OCI-M2 (cell line): ENCODE data around the gene DYNLL2.
"Not testable (repeated sequence)": the region's sequence is repeated elsewhere in the genome, so short reads cannot be mapped to it uniquely, and the experiment has no call there.

Experiments used
- DNase-seq: peaks from one replicate; lab custom pipeline; 2025; ENCODE audit not compliant: unreplicated experiment; lab: John Stamatoyannopoulos, UW

Gene DYNLL2

GRCh38 chr17:58082870-58083490 lies at the start of gene DYNLL2:
TSS of gene DYNLL2 (plus strand) at chr17:58083419. CDS start at chr17:58087091, 3,672 bp downstream.
- no peak for DNase-seq

GRCh38 chr17:58039975-58040374 lies 43.2 kb upstream of the DYNLL2 start:
- DNase-seq = no peak

DNA sequence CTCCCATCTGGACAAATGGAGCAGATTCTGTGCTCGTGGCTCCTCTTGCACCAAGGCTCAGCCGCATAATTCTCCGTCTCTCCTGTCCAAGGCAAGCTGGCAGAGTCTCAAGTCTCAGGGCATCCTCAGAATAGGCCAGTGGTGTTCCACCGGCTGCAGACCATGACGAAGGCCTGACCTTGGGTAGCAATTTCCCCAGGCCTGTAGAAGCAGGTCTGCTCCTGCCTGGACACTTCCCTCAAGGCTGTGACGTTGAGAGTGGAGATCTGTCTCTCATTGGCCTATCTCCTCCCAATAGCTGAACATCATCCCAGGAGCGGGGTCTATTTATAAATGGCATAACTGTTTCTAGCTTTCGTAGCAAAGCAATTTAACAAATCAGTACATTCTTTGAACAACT lies 42.8 kb upstream of the DYNLL2 start:
- no peak for DNase-seq

GRCh38 chr17:58041161-58041560 lies 42.1 kb upstream of the DYNLL2 start:
- no peak for DNase-seq

DNA sequence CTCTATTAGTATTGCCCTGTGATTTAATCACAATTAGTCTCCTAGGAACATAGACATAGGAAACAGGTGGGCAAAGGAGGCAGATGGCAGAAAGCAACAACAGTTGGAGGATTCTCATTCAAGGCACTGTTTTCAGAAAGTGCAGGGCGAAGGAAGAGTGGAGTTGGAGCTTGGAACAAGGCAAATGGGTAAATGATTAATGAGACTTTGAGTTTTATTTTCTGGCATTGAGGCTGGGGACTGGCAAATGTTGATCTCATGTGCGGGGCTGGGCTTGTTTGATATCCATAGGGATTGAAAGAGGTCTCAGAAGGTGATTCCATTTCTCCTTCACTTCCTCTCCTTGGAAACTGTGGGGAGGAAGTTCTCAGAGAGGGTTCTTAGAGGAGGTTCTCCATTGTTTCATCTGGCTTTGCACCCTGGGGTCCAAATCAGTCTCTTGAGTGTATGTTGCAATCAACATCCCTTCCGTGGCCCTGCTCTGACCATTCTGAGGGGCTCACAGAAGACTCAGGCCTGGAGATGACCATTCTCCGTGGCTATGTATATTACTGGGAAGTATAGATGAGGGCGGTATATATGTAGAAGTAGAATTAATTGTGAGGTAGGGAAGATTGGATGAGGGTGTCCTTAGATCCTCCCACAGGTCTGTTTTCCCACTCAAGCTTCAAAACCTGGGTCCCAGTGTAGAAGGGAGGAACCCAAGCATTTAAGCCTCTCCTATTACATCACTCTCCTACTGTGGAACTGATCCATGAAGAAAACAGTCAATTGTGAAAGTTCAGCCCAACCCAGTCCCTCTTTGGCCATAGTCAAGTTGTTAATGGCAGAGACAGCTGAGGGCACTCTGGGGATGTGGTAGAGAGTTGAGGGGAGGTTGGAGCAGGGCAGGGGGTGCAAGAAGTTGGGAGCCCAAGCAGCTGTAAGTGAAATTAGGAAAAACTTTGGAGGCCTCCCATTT lies 39.7 kb upstream of the DYNLL2 start:
- DNase-seq = no peak

DNA sequence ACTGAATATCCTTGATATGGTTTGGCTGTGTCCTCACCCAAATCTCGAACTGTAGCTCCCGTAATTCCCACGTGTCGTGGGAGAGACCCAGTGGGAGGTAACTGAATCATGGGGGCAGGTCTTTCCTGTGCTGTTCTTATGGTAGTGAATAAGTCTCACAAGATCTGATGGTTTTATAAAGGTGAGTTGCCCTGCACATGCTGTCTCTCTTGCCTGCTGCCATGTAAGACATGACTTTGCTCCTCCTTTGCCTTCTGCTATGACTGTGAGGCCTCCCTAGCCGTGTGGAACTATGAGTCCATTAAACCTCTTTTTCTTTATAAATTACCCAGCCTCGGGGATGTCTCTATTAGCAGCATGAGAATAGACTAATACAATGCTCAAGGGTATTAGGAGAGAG lies 39.0 kb upstream of the DYNLL2 start:
- DNase-seq = not testable (repeated sequence)

DNA sequence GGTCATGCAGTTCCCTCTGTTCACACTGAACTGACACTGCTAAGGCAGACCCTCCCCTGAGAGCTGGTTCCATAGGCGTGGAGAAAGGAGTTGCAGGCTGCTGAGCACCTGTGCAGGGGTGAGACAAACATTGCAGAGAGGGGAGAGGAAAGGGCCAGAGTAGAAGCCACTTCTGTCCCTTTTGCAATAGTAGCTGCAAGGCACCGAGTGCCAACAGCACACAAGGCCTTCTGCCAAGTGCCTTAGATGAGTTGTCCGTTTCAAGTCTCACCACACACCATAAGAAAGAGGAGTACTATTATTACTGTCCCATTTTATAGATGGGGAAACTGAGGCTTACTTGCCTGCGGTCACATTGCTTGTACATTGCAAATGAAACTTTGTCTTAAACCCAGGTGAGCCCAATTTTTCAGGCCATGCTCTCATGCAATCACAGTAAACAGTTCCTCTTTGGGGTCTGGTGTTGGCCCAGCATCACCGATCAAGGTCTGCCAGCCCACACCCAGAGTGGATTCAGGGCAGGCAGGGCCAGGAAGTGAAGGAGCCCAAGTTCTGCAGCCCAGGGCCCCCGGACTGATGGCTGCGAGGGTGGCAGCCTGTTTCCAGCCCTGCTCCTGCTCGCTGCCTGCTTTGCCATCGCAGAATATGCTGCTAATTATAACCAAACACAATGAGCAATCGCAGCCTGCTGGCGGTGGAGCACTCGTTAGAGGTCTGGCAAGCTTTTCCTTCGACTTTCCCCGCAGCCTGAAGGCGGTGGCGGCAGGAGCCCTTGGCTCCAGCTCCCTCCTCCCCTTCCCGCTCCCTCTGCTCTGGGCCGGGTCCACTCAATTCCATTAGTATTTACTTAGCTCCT lies 36.8 kb upstream of the DYNLL2 start:
- no peak for DNase-seq

GRCh38 chr17:58047376-58048150 lies 35.7 kb upstream of the DYNLL2 start:
- no peak for DNase-seq

DNA sequence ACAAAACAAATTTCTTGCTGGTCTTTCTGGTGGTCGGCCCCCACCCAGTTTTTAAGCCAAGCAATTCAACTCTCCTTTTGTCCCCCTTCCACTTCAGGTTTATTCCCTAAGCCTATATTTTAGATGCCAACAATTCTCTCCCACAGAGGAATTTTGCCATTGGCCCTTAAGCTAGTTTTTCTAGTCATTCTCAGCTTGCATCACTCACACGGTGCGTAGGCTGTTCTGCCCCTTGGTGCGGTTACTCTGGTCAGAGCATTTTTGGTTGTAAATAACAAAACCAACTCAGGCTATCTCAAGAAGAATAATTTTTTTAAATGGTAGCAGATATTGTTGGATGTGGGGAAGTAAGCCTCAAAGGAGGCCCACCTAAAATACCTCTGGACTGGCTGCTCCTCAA lies 33.7 kb upstream of the DYNLL2 start:
- DNase-seq = no peak

GRCh38 chr17:58050966-58051365 lies 32.3 kb upstream of the DYNLL2 start:
- no peak for DNase-seq

DNA sequence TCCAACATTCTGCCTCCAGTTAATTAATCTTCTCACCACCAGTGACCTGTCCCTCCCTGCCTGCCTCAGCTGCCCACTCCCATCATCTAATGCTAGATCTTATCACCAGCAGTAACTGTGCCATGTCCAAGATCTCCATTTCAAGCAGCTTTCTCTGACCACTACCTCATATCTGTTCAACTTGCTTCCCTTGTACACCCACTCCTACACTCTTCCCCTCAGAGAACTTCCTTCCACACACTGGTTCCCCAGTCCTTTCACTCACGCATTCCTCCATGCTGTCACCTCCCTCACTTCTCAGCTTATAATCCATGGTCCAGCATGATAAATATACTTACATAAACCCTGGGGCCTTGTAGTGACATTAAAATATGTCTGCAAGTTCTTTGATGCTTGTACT lies 31.8 kb upstream of the DYNLL2 start:
- no peak for DNase-seq

DNA sequence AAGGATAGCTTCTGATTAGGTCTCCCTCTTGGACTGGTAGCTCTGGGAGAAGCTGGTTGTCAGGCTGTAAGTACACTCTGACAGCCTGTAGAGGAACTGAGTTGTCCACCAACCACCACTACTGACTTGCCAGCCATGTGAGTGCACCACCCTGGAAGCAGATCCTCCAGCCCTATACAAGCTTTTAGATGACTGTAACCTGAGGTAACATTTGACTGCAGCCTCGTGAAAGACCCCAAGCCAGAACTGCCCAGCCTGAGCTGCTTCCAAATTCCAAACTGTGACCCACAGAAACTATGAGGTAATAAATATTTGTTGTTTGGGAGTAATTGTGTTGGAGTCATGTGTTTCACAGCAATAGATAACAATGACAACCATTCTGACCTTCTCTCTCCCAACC lies 30.8 kb upstream of the DYNLL2 start:
- DNase-seq = no peak

DNA sequence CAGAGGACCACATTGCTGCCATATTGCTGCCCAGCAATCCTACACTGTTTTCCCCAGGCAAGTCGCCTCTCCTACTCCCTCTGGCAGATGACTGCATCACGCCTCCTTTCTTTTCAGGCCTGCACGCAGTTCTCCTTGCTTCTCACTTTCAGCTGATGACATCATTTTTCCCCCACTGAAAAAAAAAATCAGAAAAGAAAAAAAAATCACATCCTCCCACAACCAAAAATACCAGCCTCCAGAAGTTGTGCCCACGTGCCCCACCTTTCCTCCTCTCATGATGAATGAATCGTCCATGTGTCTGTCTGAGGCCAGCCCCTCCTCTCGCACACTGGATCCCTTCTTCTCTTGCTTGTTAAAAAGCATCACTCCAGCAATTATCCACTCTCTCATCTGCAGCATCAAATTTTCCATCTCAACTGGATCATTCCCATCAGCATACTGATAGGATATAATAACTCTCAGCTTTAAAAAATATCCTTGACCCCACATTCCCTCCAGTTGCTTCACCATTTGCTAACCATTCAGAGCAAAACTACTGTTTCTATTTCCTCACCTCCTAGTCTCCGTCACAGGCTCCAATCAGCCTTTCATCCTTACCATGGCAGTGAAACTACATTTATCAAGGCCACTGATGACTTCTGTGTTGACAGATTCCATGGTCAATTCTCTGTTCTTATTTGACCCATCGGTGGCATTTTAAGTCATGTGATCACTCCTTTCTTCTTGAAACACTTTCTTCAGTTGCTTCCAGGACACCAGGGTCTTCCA lies 30.1 kb upstream of the DYNLL2 start:
- no peak for DNase-seq

DNA sequence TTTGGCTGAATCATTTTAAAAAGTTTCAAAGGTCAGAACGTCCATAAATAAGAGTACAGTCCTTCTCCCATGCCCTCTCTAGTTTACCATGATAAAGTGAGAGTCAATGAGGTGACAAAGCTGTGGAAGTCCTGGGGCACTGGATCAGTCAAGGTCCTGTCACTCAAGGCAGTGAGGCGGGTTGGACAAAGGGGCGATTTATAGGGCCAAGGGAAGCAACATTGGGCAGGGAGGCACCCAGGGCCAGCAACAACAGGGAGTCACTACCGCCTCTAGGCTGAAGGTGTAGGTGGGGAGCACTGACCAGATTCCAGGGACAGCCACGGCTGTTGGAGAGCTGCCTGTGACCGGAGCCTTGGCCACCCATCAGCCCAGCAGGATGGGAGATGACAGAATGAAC lies 28.6 kb upstream of the DYNLL2 start:
- no peak for DNase-seq

DNA sequence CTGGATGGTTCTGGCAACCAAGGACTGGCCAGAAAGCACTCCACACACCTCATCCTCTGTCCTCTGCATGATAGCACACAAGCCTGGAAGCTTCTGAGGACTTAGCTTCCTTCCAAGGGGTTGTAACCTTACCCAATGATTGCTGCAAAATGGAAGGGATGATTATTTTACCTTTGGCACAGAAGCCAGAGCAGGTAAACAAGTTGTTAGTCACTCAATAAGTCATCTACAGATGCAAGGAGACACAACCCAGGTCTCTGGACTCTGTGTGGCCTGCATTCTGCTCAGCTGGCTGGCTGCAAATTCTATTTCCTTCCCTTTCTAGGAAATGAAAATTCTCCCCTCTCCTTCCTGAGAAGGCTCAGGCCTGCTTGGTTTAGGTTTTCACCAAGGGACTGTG lies 26.7 kb upstream of the DYNLL2 start:
- DNase-seq = no peak

DNA sequence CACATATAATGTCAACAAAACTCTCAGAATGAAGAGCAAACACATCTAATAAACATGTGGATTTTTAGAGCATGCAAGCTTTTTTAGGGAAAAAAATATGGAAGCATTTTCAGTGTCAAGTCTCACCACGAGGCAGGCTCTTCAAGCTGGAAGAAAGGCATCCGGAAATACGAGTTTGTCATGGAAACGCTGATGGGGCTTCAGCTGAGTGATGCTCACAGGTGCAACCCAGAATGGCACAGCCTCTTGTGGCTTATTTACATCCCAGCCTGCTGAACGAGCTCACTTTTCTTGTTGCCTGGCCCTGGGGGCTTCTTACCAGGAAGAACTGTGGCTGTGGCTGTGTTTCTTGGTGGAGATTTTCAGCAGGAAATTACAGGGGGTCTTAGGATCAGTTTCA lies 24.1 kb upstream of the DYNLL2 start:
- no peak for DNase-seq

- no peak for DNase-seq
Measured at GRCh38 chr17:58060596-58061191, 22.5 kb upstream of the DYNLL2 start.

DNA sequence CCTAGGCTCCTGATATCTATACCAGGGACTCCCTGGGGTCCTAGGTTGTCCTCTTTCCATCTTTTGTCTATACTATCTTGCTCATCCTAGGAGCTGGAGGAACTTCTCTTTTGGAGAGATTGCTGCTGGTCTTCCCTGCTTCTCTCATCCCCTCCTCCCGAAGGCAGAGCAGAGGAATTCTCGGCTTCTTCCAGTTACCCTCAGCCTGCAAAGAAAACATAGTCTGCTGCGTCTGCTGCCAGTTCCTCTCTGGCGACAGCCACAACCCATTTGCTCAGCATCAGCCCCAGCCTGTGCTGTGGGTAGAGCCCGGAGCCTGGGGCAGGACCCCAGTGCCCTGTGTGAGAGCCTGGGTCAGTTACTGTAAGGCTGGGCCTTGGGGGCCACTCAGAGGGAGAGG lies 21.5 kb upstream of the DYNLL2 start:
- DNase-seq = no peak

DNA sequence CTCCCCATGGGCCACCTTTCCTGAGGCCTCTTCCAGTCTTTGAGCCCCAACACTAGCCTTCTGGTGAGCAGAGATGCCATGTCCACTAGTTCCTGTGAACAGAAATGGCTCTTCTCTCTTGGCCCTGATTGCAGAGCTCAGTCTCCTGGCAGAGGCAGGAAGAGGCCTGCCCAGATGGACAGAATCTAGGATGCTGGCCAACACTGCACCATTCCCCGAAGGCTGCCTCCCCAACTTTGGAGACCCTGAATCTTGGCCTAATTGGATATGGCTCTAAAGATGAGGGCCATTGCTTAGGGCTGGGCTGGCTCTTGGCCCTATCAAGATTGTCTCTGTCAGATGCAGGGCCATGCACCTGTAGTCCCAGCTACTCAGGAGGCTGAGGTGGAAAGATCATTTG lies 18.0 kb upstream of the DYNLL2 start:
- DNase-seq = no peak

DNA sequence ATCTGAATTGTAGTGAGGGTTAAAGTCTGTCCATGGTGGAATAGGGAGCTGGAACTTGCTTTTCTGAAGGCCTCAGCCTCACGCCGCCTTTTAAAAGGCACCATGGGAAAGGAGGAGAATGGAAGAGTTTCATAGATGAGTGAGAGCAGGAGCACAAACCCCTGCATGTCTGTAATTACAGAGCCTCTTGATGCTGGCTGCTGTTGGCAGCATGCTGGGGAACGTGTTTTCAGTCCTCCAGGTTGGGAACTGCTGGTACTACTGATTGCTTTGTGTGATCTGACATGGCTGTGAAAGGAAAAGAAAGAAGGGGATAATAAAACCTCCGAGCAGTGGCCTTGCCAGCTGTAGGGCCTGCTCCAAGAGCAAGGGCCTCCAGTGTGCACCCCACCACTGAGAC lies 16.8 kb upstream of the DYNLL2 start:
- DNase-seq = no peak
